GM19328 (cell line): Measurements from ENCODE around the gene CABYR.

Source experiments
- ATAC-seq: cut with Tn5 transposase; IDR thresholded peaks from one replicate; pipeline ENCODE4 v1.9.1; 2021; ENCODE audit warnings: mild to moderate bottlenecking, moderate library complexity; ENCODE audit not compliant: unreplicated experiment

CABYR gene

GRCh38 chr18:24138789-24139616 is at the start of gene CABYR:
Gene CABYR (plus strand): TSS chr18:24139062. CDS start chr18:24143115, 4,053 bp downstream.
- peak; percentile 82 for ATAC-seq

GRCh38 chr18:24089076-24089475 is 49.8 kb upstream of the CABYR start:
- no peak for ATAC-seq

GRCh38 chr18:24089515-24090337 is 49.1 kb upstream of the CABYR start:
- no peak for ATAC-seq

- no peak for ATAC-seq
These were observed 48.0 kb upstream of the CABYR start for GRCh38 chr18:24090876-24091275.

GRCh38 chr18:24094561-24094960 is 44.3 kb upstream of the CABYR start:
- ATAC-seq: no peak

- ATAC-seq: no peak
These were observed 42.9 kb upstream of the CABYR start for GRCh38 chr18:24095976-24096375.

- no peak for ATAC-seq
These were observed 35.4 kb upstream of the CABYR start for GRCh38 chr18:24103320-24104021.

GRCh38 chr18:24104486-24104885 is 34.4 kb upstream of the CABYR start:
- ATAC-seq: no peak

- ATAC-seq: no peak
These were observed 30.2 kb upstream of the CABYR start for GRCh38 chr18:24108641-24109040.

GRCh38 chr18:24111936-24112335 is 26.9 kb upstream of the CABYR start:
- no peak for ATAC-seq

- ATAC-seq: no peak
These were observed 26.4 kb upstream of the CABYR start for GRCh38 chr18:24112464-24112863.

- no peak for ATAC-seq
These were observed 25.8 kb upstream of the CABYR start for GRCh38 chr18:24112874-24113615.

- ATAC-seq: no peak
These were observed 23.8 kb upstream of the CABYR start for GRCh38 chr18:24114924-24115549.

GRCh38 chr18:24115628-24116027 is 23.2 kb upstream of the CABYR start:
- no peak for ATAC-seq

- ATAC-seq: peak; percentile 70
These were observed 19.9 kb upstream of the CABYR start for GRCh38 chr18:24118750-24119577.

GRCh38 chr18:24120676-24121075 is 18.2 kb upstream of the CABYR start:
- no peak for ATAC-seq

- ATAC-seq: no peak
These were observed 17.2 kb upstream of the CABYR start for GRCh38 chr18:24121625-24122024.

- no peak for ATAC-seq
These were observed 12.5 kb upstream of the CABYR start for GRCh38 chr18:24126155-24126961.
